MM.1S (cell line): ENCODE measurements around the gene GNB1.

Experiments used
- CTCF ChIP-seq: fragments of 300-600 bp; sonication (generic); IDR thresholded peaks from 2 replicates; pipeline ENCODE4 v1.5.1; 2016; ENCODE audit warnings: antibody characterized with exemption, low read length, mixed read lengths
- EZH2 ChIP-seq: fragments of 300-600 bp; sonication (generic); optimal IDR thresholded peaks from 2 replicates; pipeline ENCODE3; 2017; ENCODE audit warnings: low read depth, mild to moderate bottlenecking, antibody characterized with exemption, low read length, mixed read lengths

GRCh38 chr1:1918901-1919303 lies 28.0 kb upstream of the GNB1 start, which contains the start of gene TMEM52:
- TF ChIP-seq EZH2 (no peak), CTCF (0 out of 2 replicates have a peak, but pooled peaks have one; percentile 14)
